ENCODE results near the gene TRIP4.
A peak's percentile ranks its signal among the peaks of the same experiment; 100 is the strongest.

Gene TRIP4

DNA sequence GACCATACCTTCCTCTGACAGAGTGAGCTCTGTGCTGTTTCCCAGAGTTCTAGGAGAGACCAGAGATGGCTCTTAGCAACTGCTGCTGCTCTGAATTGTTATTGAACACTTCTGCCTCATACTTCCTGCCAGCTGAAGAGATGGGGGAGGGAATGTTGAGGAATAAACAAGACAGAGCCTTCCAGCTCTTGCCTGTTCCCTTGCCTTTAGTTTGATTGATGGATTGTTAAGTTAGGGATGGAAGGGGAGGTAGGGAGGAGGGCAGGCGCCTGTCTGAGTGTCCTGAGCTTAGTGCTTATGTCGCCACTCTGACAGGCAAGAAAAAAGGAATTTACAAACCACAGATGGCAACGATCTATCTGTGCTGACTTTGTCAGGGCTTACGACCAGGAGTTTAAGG lies 115.6 kb downstream of the TRIP4 start:
- Mint-ChIP-seq H3K36me3 (ENCODE audit: low read depth) (peaks cover 49% of the 10 kb centered on the region), H3K4me1 (peaks cover 83% of the 10 kb centered on the region), H3K27ac (peak overlapping the region; percentile 66 to 81 (median 76)), H3K9me3 (no peaks in the 10 kb centered on the region), H3K4me3 (peak overlapping the region; percentile 5 to 28 (median 9)), H3K27me3 (ENCODE audit: low read depth) (no peaks in the 10 kb centered on the region)
- TF ChIP-seq, protein P1, sequence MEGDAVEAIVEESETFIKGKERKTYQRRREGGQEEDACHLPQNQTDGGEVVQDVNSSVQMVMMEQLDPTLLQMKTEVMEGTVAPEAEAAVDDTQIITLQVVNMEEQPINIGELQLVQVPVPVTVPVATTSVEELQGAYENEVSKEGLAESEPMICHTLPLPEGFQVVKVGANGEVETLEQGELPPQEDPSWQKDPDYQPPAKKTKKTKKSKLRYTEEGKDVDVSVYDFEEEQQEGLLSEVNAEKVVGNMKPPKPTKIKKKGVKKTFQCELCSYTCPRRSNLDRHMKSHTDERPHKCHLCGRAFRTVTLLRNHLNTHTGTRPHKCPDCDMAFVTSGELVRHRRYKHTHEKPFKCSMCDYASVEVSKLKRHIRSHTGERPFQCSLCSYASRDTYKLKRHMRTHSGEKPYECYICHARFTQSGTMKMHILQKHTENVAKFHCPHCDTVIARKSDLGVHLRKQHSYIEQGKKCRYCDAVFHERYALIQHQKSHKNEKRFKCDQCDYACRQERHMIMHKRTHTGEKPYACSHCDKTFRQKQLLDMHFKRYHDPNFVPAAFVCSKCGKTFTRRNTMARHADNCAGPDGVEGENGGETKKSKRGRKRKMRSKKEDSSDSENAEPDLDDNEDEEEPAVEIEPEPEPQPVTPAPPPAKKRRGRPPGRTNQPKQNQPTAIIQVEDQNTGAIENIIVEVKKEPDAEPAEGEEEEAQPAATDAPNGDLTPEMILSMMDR (IDR thresholded peaks at IDR 0.05; ENCODE audit: unreplicated experiment in 3 of 3) = no peak

DNA sequence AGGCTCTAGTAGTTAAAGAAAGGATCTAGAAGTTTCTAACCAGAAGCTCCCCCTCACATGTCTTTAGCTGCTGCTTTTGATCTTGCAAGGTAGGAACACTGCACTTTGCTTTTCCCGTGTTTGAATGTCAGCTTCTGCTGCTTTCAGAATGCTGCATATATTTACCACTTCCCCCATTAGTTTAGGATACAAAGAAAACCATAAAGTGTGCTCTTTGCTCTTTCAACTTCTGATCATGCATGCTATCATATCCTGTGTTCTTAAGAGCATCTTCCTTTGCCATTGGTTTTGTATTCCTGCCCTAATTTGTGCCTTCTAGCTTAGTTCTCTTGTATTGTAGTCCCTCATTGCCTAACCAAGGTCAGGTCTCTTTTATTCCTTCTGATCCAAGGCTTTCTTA lies 116.0 kb downstream of the TRIP4 start:
- H3K4me3 Mint-ChIP-seq = peak overlapping the region in 1 of 3 experiments; percentile 1
- peaks cover 82% of the 10 kb centered on the region for H3K4me1 Mint-ChIP-seq
- no peaks in the 10 kb centered on the region for H3K9me3 Mint-ChIP-seq
- TF ChIP-seq, protein P1 (IDR thresholded peaks at IDR 0.05; ENCODE audit: unreplicated experiment in 3 of 3) = no peak
- H3K27ac Mint-ChIP-seq = peak overlapping the region; percentile 66 to 81 (median 76)
- H3K36me3 Mint-ChIP-seq (ENCODE audit: low read depth) = peaks cover 44% of the 10 kb centered on the region
- H3K27me3 Mint-ChIP-seq (ENCODE audit: low read depth) = no peaks in the 10 kb centered on the region

Data from nephron (organoid).